NCI-H1105 treated with DMSO at 0.1 percent for 48 hours (cell line): ENCODE data around the gene FLNA.
A peak's percentile ranks its signal among the peaks of the same experiment; 100 is the strongest.

Source experiments
- DNase-seq: peaks from one replicate; lab custom pipeline; 2025; lab: John Stamatoyannopoulos, UW

The FLNA gene

GRCh38 chrX:154373340-154374306, 811 bp downstream of the FLNA start:
- peak; percentile 90 for DNase-seq

DNA sequence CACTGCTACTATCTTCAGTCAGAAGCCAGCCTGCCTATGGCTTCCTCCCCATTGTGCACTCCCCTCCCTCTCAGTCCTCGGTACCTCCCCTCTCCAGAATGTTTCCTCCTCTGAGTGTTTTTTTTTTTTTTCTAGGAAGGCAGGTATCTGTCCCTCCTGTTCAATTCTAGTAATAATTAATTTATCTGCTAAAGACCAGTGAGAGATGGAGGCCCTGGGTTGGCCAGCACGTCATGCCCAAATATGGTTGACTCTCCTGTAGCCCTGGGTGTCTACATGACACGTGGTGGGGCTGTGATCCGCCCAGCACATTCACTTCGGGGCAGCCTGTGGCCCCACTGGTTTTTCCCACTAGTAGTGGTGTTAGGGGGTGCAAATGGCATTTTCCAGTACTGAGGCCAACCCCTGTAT, 1.8 kb downstream of the FLNA start:
- DNase-seq = no peak

GRCh38 chrX:154371789-154372300, 2.6 kb downstream of the FLNA start:
- peak; percentile 68 for DNase-seq

DNA sequence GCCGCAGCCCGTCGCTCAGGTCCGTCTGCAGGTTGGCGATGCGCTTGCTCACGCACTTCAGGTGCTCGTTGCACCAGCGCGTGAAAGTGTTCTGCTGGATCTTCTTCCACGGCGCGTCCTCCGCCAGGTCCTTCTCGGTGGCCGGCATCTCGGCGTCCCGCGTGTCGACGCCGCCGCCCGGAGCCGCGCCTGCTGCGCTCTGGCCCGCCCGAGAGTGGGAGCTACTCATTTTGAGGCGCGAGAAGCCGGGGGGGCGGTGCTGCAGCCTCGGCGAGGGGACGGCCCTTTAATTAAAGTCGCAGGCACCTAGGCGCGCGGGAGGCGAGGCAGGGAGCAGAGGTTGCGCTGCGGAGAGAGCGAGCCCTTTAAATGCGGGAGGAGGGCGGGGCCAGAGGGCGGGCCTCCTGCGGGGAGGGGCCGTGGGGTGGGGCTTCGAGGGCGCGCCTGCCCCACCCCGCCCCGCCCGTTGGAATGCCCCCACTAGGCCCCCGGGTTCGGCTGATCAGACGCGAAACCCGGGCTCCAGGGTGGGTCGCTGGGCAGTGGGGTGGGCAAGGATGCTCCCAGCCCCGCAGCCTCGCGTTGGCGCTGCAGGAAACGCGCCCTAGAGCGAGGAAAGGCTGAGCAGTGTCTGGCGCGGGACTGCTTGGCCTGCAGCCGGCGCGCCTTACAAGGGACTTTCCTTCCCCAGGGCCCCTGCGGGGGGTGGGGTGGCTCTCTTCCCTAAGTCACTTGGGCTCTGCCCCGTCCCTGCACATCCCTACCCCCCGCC, 3.2 kb downstream of the FLNA start:
- peak; percentile 96 for DNase-seq

DNA sequence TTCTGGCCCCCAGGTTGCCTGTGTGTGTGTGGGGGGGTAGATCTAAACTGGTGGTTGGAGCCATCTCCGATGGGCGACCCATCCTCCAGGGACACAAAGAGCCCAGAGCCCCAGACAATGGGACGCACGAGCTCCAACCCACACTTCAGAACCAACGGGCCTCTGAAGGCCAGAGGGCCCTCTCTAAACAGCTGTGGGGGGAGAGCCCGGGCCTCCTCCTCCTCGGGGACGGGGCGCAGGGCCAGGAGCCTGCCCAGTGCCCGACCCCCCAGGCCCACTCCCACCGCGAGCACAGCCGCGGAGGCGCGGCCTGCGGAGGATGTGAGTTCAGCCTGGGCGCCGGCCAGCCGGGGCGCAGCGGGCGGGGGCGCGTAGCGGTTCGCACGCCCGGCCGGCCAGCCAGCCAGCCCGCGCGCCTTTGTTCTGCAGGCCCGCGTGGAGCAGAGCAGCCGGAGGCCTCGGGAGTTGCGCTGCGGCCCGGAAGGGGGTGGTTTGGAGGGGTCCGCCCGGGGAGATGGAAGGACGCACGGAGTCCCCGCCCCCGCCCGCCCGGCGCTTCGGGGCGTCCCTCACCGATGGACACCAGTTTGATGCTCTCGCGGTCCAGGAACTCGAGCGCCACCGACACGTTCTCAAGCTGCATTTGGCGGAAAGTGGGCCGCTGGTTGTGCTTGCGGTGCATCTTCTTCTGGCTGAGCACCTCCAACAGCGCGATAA, 4.0 kb downstream of the FLNA start:
- DNase-seq = no peak

DNA sequence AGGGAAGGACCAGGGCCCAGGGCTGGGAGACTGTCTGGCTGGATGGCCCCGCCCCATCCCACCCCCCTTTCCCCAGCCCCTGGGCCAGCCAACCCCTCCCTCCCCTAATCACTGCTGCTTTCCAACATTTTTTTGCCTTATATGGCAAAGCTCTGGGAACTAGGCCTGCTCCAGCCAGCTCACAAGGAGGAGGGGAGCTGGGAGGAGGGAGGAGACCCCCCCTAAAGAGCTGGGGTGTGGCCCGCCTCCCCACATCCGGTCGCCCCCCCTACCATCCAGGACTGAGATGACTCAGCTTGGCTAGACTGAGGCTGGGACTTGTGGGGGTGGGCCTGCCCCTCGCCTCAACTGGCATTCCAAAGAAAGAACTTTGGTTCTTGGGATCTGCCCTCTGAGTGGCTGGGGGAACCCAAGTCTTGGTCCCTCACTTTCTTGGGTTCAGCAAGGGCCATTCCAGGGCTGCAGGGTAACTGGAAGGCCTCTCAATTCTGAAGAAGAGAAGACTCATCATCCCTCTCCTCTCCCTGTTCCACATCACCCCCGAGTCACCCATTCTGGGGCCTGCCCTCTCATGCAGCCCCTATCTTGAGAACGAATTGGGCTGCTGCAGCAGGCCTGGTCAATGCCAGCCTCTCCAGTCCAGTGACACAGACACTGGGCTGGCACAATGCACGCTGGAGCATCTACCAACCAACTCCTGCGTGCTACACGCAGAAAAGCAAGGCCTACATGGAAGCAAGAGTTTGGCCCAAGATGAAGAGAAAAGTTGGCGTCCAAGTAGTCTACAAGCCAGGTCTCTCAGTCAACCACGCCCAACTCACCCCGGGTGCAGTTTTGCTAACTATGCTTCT, 4.8 kb downstream of the FLNA start:
- peak; percentile 88 for DNase-seq

GRCh38 chrX:154368630-154369448, 5.6 kb downstream of the FLNA start:
- peak; percentile 55 for DNase-seq

- no peak for DNase-seq
Observed at GRCh38 chrX:154367474-154368308, 6.7 kb downstream of the FLNA start.

- no peak for DNase-seq
Observed at GRCh38 chrX:154366666-154367055, 7.8 kb downstream of the FLNA start.

GRCh38 chrX:154365997-154366665, 8.3 kb downstream of the FLNA start:
- DNase-seq = no peak

DNA sequence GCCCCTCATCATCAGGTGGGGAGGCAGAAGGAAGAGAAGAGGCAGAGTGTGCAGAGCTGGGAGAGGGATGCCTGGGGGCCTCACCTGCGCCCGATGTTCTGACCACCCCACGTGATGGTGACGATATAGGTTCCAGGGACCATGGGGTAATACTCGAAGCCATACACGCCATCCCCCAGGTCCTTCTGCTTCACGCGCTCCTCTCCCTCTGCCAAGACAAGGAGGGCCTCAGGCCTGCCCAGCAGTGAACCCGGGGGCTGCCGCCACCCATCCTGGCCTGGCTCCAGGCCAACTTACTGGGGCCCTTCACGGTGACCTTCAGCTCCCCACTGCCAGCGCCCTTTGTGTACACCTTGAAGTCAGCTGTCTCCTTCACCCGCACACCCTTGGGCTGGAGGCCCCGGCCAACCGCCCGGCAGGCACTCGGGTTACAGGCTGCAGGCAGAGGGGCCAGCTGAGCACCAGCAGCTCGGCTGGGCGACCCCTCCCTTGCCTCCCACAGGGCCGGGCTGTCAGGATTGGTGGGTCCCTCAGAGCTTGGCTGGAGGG, 9.3 kb downstream of the FLNA start:
- DNase-seq = no peak

DNA sequence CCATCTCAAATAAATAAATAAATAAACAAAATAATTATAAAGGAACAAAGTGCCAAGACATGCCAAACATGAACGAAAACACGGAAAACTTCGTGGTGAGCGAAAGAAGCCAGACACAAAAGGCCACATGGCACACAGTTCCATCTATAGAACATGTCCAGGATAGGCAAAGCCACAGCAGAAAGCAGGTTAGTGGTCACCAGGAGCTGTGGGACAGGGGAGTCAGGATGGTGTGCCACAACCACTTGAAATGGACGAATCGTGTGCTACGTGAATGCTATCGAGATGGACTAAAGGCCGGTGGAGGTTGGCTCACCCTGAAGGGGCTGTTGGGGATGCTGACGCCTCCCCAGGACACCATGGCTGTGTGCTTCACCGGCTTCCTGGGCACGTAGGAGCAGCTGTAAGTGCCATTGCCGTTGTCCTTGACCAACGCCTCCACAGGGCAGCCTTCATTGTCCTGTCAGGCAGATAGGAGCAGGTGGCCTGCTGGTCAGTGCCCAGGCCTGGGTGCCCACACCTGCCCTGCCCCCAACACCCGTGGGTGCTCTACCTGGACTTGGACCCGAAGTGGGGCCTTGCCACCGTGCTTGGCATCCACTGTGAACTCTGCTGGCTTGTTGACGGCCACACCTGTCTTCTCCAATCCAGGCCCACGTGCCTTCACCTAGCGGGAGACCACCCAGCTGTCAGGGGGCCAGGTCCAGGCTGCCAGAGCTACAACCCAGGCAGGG, 10.6 kb downstream of the FLNA start:
- DNase-seq = no peak

DNA sequence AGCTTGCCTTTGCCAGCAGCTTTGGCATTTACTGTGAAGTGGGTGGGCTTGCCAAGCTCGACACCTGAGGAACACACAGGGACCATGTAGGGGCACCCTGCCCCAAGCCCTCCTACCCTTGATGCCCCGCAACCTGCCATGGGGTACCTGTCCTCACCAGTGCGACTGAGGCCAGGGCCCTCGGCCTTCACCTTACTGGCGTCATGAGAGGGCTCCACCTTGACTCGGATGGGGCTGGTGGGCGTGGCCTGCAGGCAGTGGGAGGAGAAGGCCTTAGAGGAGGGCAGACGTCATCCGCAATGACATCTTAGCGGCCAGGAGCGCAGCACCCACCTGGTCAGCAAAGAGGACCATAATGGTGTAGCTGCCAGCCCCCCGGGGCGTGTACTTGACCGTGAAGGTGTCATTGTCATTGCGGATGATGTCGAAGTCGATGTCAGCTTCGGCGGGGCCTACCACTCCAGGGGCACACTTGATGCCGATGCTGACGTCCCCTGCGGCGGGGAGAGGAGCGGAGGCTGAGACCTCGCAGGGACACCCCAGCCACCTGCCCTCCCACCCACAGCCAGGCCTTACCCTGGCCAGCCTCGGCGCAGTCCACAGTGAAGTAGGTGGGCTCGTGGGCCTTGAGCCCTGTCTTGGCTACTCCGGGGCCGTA, 12.2 kb downstream of the FLNA start:
- DNase-seq = no peak

DNA sequence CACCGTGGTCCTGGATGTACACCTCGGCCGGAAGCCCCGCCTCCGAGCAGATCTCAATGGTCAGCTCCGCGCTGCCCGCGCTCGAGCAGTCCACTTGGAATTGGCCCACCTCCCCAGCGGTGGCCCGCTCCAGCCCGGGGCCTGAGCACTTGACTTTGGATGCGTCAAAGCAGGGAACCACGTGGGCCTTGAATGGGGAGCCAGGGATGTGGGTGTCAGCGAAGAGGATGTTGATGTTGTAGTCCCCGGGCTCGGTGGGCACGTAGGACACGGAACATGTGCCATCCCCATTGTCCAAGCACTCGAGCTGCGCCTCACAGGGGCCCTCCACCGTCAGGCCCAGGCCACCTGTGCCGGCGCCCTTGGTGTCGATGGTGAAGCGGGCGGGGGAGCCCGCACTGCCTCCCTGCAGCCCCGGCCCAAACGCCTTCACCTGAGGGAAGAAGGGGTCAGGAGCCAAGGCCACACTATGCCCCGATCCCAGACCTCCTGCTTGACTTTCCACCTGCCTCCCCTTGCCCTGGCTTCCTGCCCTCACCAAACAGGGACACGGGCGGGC, 14.2 kb downstream of the FLNA start:
- no peak for DNase-seq

- no peak for DNase-seq
Observed at GRCh38 chrX:154359362-154360154, 14.9 kb downstream of the FLNA start.

DNA sequence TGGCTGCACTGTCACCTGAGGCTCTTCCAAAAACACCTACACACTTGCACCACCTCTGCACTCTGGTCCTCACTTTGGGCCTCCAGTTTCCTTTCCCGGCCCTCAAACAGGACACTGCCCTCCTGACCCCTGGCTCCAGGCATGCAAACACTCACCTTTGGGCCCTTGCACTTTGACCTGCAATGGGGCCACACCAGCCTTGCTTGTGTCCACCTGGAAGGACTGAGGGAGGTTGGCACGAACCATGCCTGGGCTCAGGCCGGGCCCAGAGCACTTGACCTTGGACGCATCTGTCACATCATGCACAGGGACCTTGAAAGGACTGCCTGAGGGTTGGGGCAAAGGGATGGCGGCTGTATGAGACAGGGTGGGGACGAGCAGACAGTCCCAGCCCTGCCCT, 15.6 kb downstream of the FLNA start:
- DNase-seq = no peak
